ENCODE measurements around the gene ECT2L. TPM values are rescaled to one million over a fixed set of nuclear protein-coding genes. Genes with fewer than 3 reads are reported as not detected.

Gene ECT2L
- polyA plus RNA-seq, 2 donors, result 0.04 to 0.05 TPM

GRCh38 chr6:138945354-138945753 is 149.5 kb downstream of the ECT2L start:
- Histone ChIP-seq H3K27ac (ENCODE audit: low read depth in 2 of 2, low read length in 1 of 2) (no peak overlapping the region), H3K27me3 (ENCODE audit: control insufficient read depth in 1 of 2, insufficient read depth in 2 of 2, low read length in 2 of 2) (no peaks in the 10 kb centered on the region), H3K4me3 (ENCODE audit: low read depth in 1 of 2, low read length in 2 of 2) (no peak overlapping the region), H3K9me3 (ENCODE audit: control insufficient read depth in 2 of 2, insufficient read depth in 1 of 2, low read depth in 1 of 2, low read length in 1 of 2) (no peaks in the 10 kb centered on the region), H3K4me1 (ENCODE audit: control insufficient read depth in 2 of 2, insufficient read depth in 2 of 2, low read length in 1 of 2) (no peaks in the 10 kb centered on the region), H3K36me3 (ENCODE audit: control insufficient read depth in 2 of 2, insufficient read depth in 2 of 2, low read length in 1 of 2) (peaks cover 0 to 4% of the 10 kb centered on the region in 2 donors)
- 95% methylated on average over 5 of the region's 5 CpGs for WGBS, 2 donors

GRCh38 chr6:138948004-138948403 is 152.1 kb downstream of the ECT2L start:
- no peaks in the 10 kb centered on the region for H3K27me3 ChIP-seq (ENCODE audit: control insufficient read depth in 1 of 2, insufficient read depth in 2 of 2, low read length in 2 of 2)
- no peak overlapping the region for H3K4me3 ChIP-seq (ENCODE audit: low read depth in 1 of 2, low read length in 2 of 2)
- H3K36me3 ChIP-seq (ENCODE audit: control insufficient read depth in 2 of 2, insufficient read depth in 2 of 2, low read length in 1 of 2), result peaks cover 0 to 2% of the 10 kb centered on the region in 2 donors
- no peaks in the 10 kb centered on the region for H3K4me1 ChIP-seq (ENCODE audit: control insufficient read depth in 2 of 2, insufficient read depth in 2 of 2, low read length in 1 of 2)
- no peaks in the 10 kb centered on the region for H3K9me3 ChIP-seq (ENCODE audit: control insufficient read depth in 2 of 2, insufficient read depth in 1 of 2, low read depth in 1 of 2, low read length in 1 of 2)
- no peak overlapping the region for H3K27ac ChIP-seq (ENCODE audit: low read depth in 2 of 2, low read length in 1 of 2)
- WGBS, 2 donors, result 59 to 67% methylated on average over 2 of the region's 2 CpGs

GRCh38 chr6:138948546-138949179 is 152.8 kb downstream of the ECT2L start:
- Histone ChIP-seq H3K27me3 (ENCODE audit: control insufficient read depth in 1 of 2, insufficient read depth in 2 of 2, low read length in 2 of 2) (no peaks in the 10 kb centered on the region), H3K4me1 (ENCODE audit: control insufficient read depth in 2 of 2, insufficient read depth in 2 of 2, low read length in 1 of 2) (no peaks in the 10 kb centered on the region), H3K4me3 (ENCODE audit: low read depth in 1 of 2, low read length in 2 of 2) (no peak overlapping the region), H3K36me3 (ENCODE audit: control insufficient read depth in 2 of 2, insufficient read depth in 2 of 2, low read length in 1 of 2) (peaks cover 0 to 2% of the 10 kb centered on the region in 2 donors), H3K27ac (ENCODE audit: low read depth in 2 of 2, low read length in 1 of 2) (no peak overlapping the region), H3K9me3 (ENCODE audit: control insufficient read depth in 2 of 2, insufficient read depth in 1 of 2, low read depth in 1 of 2, low read length in 1 of 2) (no peaks in the 10 kb centered on the region)
- 80% methylated on average over 1 of the region's 1 CpG for WGBS, 2 donors

GRCh38 chr6:138953451-138953850 is 157.6 kb downstream of the ECT2L start:
- no peaks in the 10 kb centered on the region for H3K27me3 ChIP-seq (ENCODE audit: control insufficient read depth in 1 of 2, insufficient read depth in 2 of 2, low read length in 2 of 2)
- H3K4me3 ChIP-seq (ENCODE audit: low read depth in 1 of 2, low read length in 2 of 2), result no peak overlapping the region
- no peaks in the 10 kb centered on the region for H3K36me3 ChIP-seq (ENCODE audit: control insufficient read depth in 2 of 2, insufficient read depth in 2 of 2, low read length in 1 of 2)
- WGBS, 2 donors, result 58 to 75% methylated on average over 1 of the region's 1 CpG
- H3K4me1 ChIP-seq (ENCODE audit: control insufficient read depth in 2 of 2, insufficient read depth in 2 of 2, low read length in 1 of 2), result no peaks in the 10 kb centered on the region
- H3K9me3 ChIP-seq (ENCODE audit: control insufficient read depth in 2 of 2, insufficient read depth in 1 of 2, low read depth in 1 of 2, low read length in 1 of 2), result no peaks in the 10 kb centered on the region
- no peak overlapping the region for H3K27ac ChIP-seq (ENCODE audit: low read depth in 2 of 2, low read length in 1 of 2)

Other genes with a start within 250 kb of the ECT2L start
- 10 to 100 TPM; 10.8 to 13.7 TPM for gene CCDC28A, start 22.3 kb upstream of the ECT2L start, polyA plus RNA-seq
- gene REPS1, start 192.2 kb downstream of the ECT2L start, polyA plus RNA-seq, result 10 to 100 TPM; 24.8 to 25.1 TPM
- 10 to 100 TPM; 54.0 to 58.9 TPM for gene ABRACL, start 232.7 kb downstream of the ECT2L start, polyA plus RNA-seq